ENCODE measurements around the gene MAGI2. TPM values are rescaled to one million over a fixed set of nuclear protein-coding genes. Genes with fewer than 3 reads are reported as not detected.
A peak's percentile ranks its signal among the peaks of the same experiment; 100 is the strongest.

MAGI2 gene
- total and polyA plus RNA-seq, 2 donors from 2014 or later, result 4.4 to 9.0 TPM

DNA sequence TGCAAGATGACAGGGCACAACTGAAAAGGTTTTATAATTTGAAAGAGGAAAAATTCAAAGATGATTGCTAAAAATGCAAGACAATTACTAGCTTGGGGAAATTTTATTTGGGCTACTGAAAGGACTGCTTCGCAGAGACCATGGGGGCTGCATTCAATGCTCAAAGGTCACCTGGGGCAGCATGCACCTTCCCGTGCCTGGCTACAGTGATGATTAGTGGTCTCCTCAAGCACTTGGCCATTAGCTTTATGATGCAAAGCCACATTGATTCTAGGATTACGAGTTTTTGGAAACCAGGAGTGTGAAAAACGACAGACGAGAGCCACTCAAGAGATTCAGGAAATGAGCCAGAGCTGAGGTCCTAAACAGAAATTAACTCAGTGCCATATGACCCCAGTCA lies 890.3 kb downstream of the MAGI2 start:
- intact Hi-C loops (cut with DNase I), result no loop called here
- Histone ChIP-seq H3K9me3 (ENCODE audit: control insufficient read depth in 2 of 3, insufficient read depth in 1 of 3, low read length in 3 of 3) (no peaks in the 10 kb centered on the region), H3K27ac (ENCODE audit: low read depth in 2 of 2, low read length in 2 of 2) (no peak overlapping the region), H3K27me3 (ENCODE audit: control insufficient read depth, insufficient read depth, low read length) (no peaks in the 10 kb centered on the region), H3K9ac (ENCODE audit: low read length in 3 of 3) (no peak overlapping the region), H3K36me3 (ENCODE audit: control insufficient read depth in 2 of 3, insufficient read depth in 3 of 3, low read length in 3 of 3) (no peaks in the 10 kb centered on the region), H3K4me3 (ENCODE audit: low read length in 3 of 3) (no peak overlapping the region), H3K4me1 (ENCODE audit: control insufficient read depth in 2 of 3, insufficient read depth in 2 of 3, low read depth in 1 of 3, low read length in 3 of 3) (no peaks in the 10 kb centered on the region)
- DNase-seq (peak in 3 of 5 donors; percentile 12 to 62 (median 45)), FAIRE-seq (no peak)
- no peak for TF ChIP-seq CTCF (IDR thresholded peaks at IDR 0.05; ENCODE audit: borderline replicate concordance, extremely low read depth, insufficient read depth)

DNA sequence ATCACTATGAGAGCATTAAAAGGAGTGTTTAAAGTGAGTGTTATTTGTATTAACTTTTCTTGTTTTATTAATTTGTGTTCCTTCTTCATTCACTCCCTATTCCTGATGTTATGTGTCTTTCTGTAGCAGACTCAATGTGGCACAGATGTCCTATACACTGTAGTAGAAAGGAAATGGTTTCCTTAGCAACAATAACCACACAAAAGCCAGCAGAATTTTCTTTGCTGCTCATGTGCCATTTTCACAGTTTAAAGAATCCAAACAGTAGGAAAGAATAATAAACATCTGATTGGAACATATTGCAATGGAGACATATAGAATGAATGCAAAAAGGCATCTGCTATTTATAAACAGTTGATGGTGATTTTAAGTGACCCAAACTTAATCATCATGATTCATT lies 891.3 kb downstream of the MAGI2 start:
- DNase-seq, result no peak
- Histone ChIP-seq H3K4me3 (ENCODE audit: low read length in 3 of 3) (no peak overlapping the region), H3K27ac (ENCODE audit: low read depth in 2 of 2, low read length in 2 of 2) (no peak overlapping the region), H3K4me1 (ENCODE audit: control insufficient read depth in 2 of 3, insufficient read depth in 2 of 3, low read depth in 1 of 3, low read length in 3 of 3) (no peaks in the 10 kb centered on the region), H3K36me3 (ENCODE audit: control insufficient read depth in 2 of 3, insufficient read depth in 3 of 3, low read length in 3 of 3) (no peaks in the 10 kb centered on the region), H3K9me3 (ENCODE audit: control insufficient read depth in 2 of 3, insufficient read depth in 1 of 3, low read length in 3 of 3) (no peaks in the 10 kb centered on the region), H3K27me3 (ENCODE audit: control insufficient read depth, insufficient read depth, low read length) (no peaks in the 10 kb centered on the region), H3K9ac (ENCODE audit: low read length in 3 of 3) (no peak overlapping the region)
- intact Hi-C loops (cut with DNase I), result no loop called here
- no peak for TF ChIP-seq CTCF (IDR thresholded peaks at IDR 0.05; ENCODE audit: borderline replicate concordance, extremely low read depth, insufficient read depth)
- no peak for FAIRE-seq

- H3K27me3 ChIP-seq (ENCODE audit: control insufficient read depth, insufficient read depth, low read length), result no peaks in the 10 kb centered on the region
- no peaks in the 10 kb centered on the region for H3K4me1 ChIP-seq (ENCODE audit: control insufficient read depth in 2 of 3, insufficient read depth in 2 of 3, low read depth in 1 of 3, low read length in 3 of 3)
- H3K9me3 ChIP-seq (ENCODE audit: control insufficient read depth in 2 of 3, insufficient read depth in 1 of 3, low read length in 3 of 3), result no peaks in the 10 kb centered on the region
- intact Hi-C loops (cut with DNase I), result no loop called here
- DNase-seq, result no peak
- H3K4me3 ChIP-seq (ENCODE audit: low read length in 3 of 3), result no peak overlapping the region
- no peak for TF ChIP-seq CTCF (IDR thresholded peaks at IDR 0.05; ENCODE audit: borderline replicate concordance, extremely low read depth, insufficient read depth)
- H3K27ac ChIP-seq (ENCODE audit: low read depth in 2 of 2, low read length in 2 of 2), result no peak overlapping the region
- no peak for FAIRE-seq
- no peaks in the 10 kb centered on the region for H3K36me3 ChIP-seq (ENCODE audit: control insufficient read depth in 2 of 3, insufficient read depth in 3 of 3, low read length in 3 of 3)
- H3K9ac ChIP-seq (ENCODE audit: low read length in 3 of 3), result no peak overlapping the region
These were observed 894.9 kb downstream of the MAGI2 start for GRCh38 chr7:78558566-78558965.

- Histone ChIP-seq H3K4me3 (ENCODE audit: low read length in 3 of 3) (no peak overlapping the region), H3K36me3 (ENCODE audit: control insufficient read depth in 2 of 3, insufficient read depth in 3 of 3, low read length in 3 of 3) (no peaks in the 10 kb centered on the region), H3K9me3 (ENCODE audit: control insufficient read depth in 2 of 3, insufficient read depth in 1 of 3, low read length in 3 of 3) (no peaks in the 10 kb centered on the region), H3K9ac (ENCODE audit: low read length in 3 of 3) (no peak overlapping the region), H3K27me3 (ENCODE audit: control insufficient read depth, insufficient read depth, low read length) (no peaks in the 10 kb centered on the region), H3K4me1 (ENCODE audit: control insufficient read depth in 2 of 3, insufficient read depth in 2 of 3, low read depth in 1 of 3, low read length in 3 of 3) (no peaks in the 10 kb centered on the region), H3K27ac (ENCODE audit: low read depth in 2 of 2, low read length in 2 of 2) (no peak overlapping the region)
- FAIRE-seq (no peak), DNase-seq (no peak)
- intact Hi-C loops (cut with DNase I), result no loop called here
- no peak for TF ChIP-seq CTCF (IDR thresholded peaks at IDR 0.05; ENCODE audit: borderline replicate concordance, extremely low read depth, insufficient read depth)
These were observed 909.5 kb downstream of the MAGI2 start for GRCh38 chr7:78543976-78544375.
